Measurements from ENCODE around the gene FCRLA.

FCRLA gene

GRCh38 chr1:161721738-161722343 lies 14.8 kb downstream of the FCRLA start:
- no peak for TF ChIP-seq ZNF274 (IDR thresholded peaks at IDR 0.05; ENCODE audit: low read depth, low read length)
- H3K4me3 ChIP-seq (ENCODE audit: low read length) = no peak overlapping the region

GRCh38 chr1:161722406-161722805 lies 15.4 kb downstream of the FCRLA start:
- no peak overlapping the region for H3K4me3 ChIP-seq (ENCODE audit: low read length)
- no peak for TF ChIP-seq ZNF274 (IDR thresholded peaks at IDR 0.05; ENCODE audit: low read depth, low read length)

GRCh38 chr1:161723459-161724141 lies 16.6 kb downstream of the FCRLA start:
- TF ChIP-seq ZNF274 (IDR thresholded peaks at IDR 0.05; ENCODE audit: low read depth, low read length) = no peak
- H3K4me3 ChIP-seq (ENCODE audit: low read length) = no peak overlapping the region

GRCh38 chr1:161725258-161725907 lies 18.4 kb downstream of the FCRLA start:
- peak overlapping the region; percentile 77; the same call in 1 of the 2 replicates for H3K4me3 ChIP-seq (ENCODE audit: low read length)

- TF ChIP-seq ZNF274 (IDR thresholded peaks at IDR 0.05; ENCODE audit: low read depth, low read length) = no peak
- peak overlapping the region; percentile 77 for H3K4me3 ChIP-seq (ENCODE audit: low read length)
Observed at GRCh38 chr1:161725908-161726472, 19.0 kb downstream of the FCRLA start.

GRCh38 chr1:161726473-161727255 lies 19.6 kb downstream of the FCRLA start:
- no peak for TF ChIP-seq ZNF274 (IDR thresholded peaks at IDR 0.05; ENCODE audit: low read depth, low read length)
- H3K4me3 ChIP-seq (ENCODE audit: low read length) = peak overlapping the region; percentile 77

GRCh38 chr1:161727256-161727924 lies 20.4 kb downstream of the FCRLA start:
- peak overlapping the region; percentile 69; the same call in 1 of the 2 replicates for H3K4me3 ChIP-seq (ENCODE audit: low read length)
- no peak for TF ChIP-seq ZNF274 (IDR thresholded peaks at IDR 0.05; ENCODE audit: low read depth, low read length)

GRCh38 chr1:161728376-161729226 lies 21.6 kb downstream of the FCRLA start:
- no peak overlapping the region for H3K4me3 ChIP-seq (ENCODE audit: low read length)
- TF ChIP-seq ZNF274 (IDR thresholded peaks at IDR 0.05; ENCODE audit: low read depth, low read length) = no peak

- TF ChIP-seq ZNF274 (IDR thresholded peaks at IDR 0.05; ENCODE audit: low read depth, low read length) = no peak
- no peak overlapping the region for H3K4me3 ChIP-seq (ENCODE audit: low read length)
Observed at GRCh38 chr1:161730050-161730564, 23.1 kb downstream of the FCRLA start.

- no peak for TF ChIP-seq ZNF274 (IDR thresholded peaks at IDR 0.05; ENCODE audit: low read depth, low read length)
- no peak overlapping the region for H3K4me3 ChIP-seq (ENCODE audit: low read length)
Observed at GRCh38 chr1:161731241-161731640, 24.2 kb downstream of the FCRLA start.

GRCh38 chr1:161731981-161732718 lies 25.1 kb downstream of the FCRLA start:
- no peak for TF ChIP-seq ZNF274 (IDR thresholded peaks at IDR 0.05; ENCODE audit: low read depth, low read length)

GRCh38 chr1:161733526-161733925 lies 26.5 kb downstream of the FCRLA start:
- TF ChIP-seq ZNF274 (IDR thresholded peaks at IDR 0.05; ENCODE audit: low read depth, low read length) = no peak
- no peak overlapping the region for H3K4me3 ChIP-seq (ENCODE audit: low read length)

More at GRCh38 chr1:161731981-161732718, 25.1 kb downstream of the FCRLA start:
- H3K4me3 ChIP-seq (ENCODE audit: low read length) = no peak overlapping the region

Data from GM08714 (cell line).